NCI-H146 treated with DMSO at 0.1 percent for 48 hours (cell line): ENCODE measurements around the gene TRAPPC8.
"Not testable (repeated sequence)": the region's sequence is repeated elsewhere in the genome, so short reads cannot be mapped to it uniquely, and the experiment has no call there.

ENCODE experiments used
- DNase-seq: peaks from one replicate; lab custom pipeline; 2025; ENCODE audit not compliant: unreplicated experiment; lab: John Stamatoyannopoulos, UW

Gene TRAPPC8

DNA sequence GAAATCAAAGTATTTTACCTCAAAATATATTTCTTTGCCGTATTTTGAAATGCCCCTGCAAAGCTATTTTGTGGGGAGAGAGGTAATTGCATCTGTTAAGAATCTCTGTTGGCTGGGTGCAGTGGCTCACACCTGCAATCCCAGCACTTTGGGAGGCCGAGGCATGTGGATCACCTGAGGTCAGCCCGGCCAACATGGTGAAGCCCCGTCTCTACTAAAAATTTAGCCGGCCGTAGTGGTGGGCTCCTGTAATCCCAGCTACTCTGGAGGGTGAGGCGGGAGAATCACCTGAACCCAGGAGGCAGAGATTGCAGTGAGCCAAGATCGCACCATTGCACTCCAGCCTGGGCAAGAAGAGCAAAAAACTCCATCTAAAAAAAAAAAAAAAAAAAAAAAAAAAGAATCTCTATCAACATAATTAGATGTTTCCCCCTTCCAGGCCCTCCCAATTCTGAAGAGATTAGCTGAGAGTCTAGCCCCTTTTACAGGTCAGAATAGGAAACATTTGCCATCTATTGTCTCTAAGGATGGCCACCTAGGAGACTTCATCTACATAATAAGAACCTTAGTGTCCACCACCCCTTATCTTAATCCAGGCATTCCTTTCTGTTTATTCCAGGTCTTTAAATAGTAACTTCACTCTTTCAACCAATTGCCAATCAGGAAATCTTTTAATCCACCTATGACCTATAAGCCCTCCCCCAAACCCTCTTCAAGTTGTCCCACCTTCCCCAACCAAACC lies 3.5 kb upstream of the TRAPPC8 start:
- DNase-seq, result no peak

- no peak for DNase-seq
Observed at GRCh38 chr18:31943878-31944816, 1.2 kb upstream of the TRAPPC8 start.

DNA sequence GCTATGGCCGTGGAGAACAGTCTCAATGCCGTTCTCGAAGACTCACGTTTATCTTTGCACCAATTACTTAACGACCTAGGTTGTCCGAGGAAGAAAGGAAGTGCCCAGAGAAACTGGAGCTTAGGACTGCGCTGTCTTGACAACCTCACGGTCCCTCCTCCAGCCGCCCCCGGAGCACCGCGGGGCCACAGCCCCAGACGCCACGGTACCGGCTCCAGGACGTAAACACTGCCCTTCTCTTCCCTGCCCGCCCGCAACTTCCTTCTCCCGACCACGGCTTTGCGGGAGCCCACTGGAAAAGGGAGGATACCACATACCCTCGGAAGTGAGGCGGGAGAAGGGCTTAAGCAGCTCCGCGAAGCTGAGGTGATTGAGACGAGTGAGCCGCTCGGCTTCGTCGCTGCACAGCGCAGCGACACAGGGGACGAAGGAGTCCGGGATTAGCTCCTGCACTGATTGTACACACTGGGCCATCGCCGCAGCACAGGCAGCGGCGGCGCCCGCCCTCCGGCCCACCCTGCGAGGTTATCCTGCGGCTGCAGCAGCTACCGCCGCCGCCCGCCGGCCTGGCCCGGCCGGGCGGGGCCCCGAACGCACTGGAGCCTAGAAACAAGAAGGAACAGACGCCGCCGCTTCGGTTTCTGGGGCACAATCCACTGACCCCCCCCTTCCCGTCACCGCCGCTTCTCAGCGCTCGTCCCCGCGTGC lies 483 bp downstream of the TRAPPC8 start:
- peak; percentile 48 for DNase-seq

- no peak for DNase-seq
Observed at GRCh38 chr18:31941010-31941809, 1.7 kb downstream of the TRAPPC8 start.

- DNase-seq, result not testable (repeated sequence)
Observed at GRCh38 chr18:31934773-31935172, 8.2 kb downstream of the TRAPPC8 start.

DNA sequence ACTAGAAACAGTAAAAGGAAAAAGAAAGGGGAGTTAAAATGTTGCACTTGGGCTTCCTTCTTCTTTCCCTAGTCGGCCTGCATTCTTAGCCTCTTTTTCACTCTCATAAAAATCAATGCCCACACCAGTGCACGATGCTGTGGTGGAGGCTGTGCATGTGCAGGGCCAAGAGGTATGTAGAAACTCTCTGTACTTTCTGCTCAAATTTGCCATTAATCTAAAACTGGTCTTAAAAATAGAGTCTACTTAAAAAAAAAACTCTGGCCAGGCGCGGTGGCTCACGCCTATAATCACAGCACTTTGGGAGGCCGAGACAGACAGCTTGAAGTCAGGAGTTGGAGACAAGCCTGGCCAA lies 11.1 kb downstream of the TRAPPC8 start:
- no peak for DNase-seq

- no peak for DNase-seq
Observed at GRCh38 chr18:31931163-31931885, 11.6 kb downstream of the TRAPPC8 start.

GRCh38 chr18:31929273-31929672 lies 13.7 kb downstream of the TRAPPC8 start:
- no peak for DNase-seq

DNA sequence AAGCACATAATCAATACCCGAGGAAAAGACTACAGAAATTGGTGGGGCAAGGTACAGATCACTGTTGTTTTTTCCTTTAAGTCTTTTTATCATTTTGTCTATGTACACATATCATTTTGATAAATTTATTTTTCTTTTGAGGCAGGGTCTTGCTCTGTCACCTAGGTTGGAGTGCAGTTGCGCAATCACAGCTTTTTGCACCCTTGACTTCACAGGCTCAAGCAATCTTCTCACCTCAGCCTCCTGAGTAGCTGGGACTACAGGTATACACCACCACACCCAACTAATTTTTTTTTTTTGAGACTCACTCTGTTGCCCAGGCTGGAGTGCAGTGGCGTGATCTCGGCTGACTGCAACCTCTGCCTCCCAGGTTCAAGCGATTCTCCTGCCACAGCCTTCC lies 15.9 kb downstream of the TRAPPC8 start:
- not testable (repeated sequence) for DNase-seq

- no peak for DNase-seq
Observed at GRCh38 chr18:31920277-31920676, 22.7 kb downstream of the TRAPPC8 start.

DNA sequence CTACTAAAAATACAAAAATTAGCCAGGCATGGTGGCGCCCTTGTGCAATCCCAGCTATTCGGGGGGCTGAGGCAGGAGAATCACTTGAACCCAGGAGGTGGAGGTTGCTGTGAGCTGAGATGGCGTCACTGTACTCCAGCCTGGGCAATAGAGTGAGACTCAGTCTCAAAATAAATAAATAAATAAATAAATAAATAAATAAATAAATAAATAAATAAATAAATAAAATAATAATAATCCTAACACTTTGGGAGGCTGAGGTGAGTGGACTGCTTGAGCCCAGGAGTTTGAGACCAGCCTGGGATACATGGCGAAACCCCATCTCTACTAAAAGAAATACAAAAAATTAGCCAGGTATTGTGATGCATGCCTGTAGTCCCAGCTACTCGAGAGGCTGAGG lies 23.6 kb downstream of the TRAPPC8 start:
- DNase-seq, result not testable (repeated sequence)

DNA sequence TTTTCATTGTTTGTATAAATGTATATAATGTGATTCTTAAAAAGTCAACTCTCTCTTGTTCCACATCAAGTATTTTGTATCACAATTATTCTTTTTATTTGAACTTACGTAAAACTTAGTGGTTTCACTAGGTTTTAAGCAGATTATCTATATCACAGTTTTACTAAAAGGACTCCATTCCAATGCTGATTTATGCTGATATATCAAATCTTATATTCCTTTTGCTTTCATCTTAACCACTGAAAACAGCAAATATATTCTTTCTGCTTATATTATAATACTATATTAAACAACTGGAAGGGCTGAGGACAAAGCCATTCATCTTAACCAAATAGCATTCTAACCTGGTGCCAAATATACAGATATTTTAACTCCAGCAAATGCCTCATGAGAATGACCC lies 24.2 kb downstream of the TRAPPC8 start:
- DNase-seq, result no peak

GRCh38 chr18:31901063-31901462 lies 41.9 kb downstream of the TRAPPC8 start:
- no peak for DNase-seq

GRCh38 chr18:31899771-31900170 lies 43.2 kb downstream of the TRAPPC8 start:
- not testable (repeated sequence) for DNase-seq

- no peak for DNase-seq
Observed at GRCh38 chr18:31892936-31893335, 50.0 kb downstream of the TRAPPC8 start.

- no peak for DNase-seq
Observed at GRCh38 chr18:31891566-31891965, 51.4 kb downstream of the TRAPPC8 start.

DNA sequence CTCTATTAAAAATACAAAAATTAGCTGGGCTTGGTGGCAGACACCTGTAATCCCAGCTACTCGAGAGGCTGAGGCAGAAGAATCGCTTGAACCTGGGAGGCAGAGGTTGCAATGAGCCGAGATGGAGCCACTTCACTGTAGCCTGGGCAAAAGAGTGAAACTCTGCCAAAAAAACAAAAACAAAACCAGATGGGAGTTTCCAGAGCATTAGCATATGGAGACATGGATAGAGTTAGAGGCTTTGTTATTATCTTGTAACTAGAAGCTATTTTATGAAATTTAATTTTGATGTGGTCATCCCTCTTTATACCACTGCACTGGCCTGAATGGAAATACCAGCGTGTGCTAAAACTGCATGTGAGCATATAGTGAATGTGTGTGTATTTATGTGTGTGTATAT lies 58.9 kb downstream of the TRAPPC8 start:
- DNase-seq, result no peak

DNA sequence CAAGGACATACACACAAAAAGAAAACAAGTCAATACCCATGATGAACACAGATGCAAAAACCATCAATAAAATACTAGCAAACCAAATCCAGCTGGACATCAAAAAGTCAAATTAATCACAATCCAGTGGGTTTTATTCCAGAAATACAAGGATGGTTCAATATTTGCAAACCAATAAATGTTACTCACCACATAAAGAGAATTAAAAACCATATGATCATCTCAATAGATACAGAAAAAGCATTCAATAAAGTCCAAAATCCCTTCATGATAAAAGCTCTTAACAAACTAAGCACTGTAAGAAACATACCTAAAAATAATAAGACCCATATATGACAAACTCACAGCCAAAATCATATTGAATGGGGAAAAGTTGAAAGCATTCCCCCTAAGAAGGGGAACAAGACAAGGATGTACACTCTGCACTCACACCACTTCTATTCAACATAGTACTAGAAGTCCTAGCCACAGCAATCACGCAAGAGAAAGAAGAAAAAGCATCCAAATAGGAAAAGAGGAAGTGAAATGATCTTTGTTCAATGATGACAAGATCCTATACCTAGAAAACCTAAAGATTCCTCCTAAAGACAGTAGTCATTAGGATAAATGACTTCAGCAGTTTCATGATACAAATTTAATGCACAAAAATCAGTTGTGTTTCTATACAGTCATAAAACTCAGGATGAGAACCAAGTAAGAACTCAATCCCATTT lies 62.6 kb downstream of the TRAPPC8 start:
- no peak for DNase-seq

GRCh38 chr18:31878358-31878757 lies 64.6 kb downstream of the TRAPPC8 start:
- no peak for DNase-seq
